Effector memory CD8-positive, alpha-beta T cell (primary cell): ENCODE data around the gene PTPN7.

ENCODE experiments used
- ATAC-seq: fragments of 150-1000 bp; cut with Tn5 transposase; replicated peaks from 2 replicates; pipeline ENCODE4 v1.10.0; 2021; ENCODE audit warnings: mild to moderate bottlenecking, moderate library complexity
- DNase-seq, 3 experiments: peaks; one replicate each; pipeline ENCODE4 v3.0.0; 2021
- H3K27ac Mint-ChIP-seq, 2 donors: one replicate each; pipeline ENCODE4 v1.8.0; 2022; ENCODE audit warnings: mild to moderate bottlenecking in 2 of 2, mixed read lengths in 2 of 2, moderate library complexity in 2 of 2
- H3K27me3 Mint-ChIP-seq, 2 donors: one replicate each; pipeline ENCODE4 v1.8.0; 2022; ENCODE audit warnings: mixed read lengths in 2 of 2
- H3K36me3 Mint-ChIP-seq: one replicate; pipeline ENCODE4 v1.8.0; 2022; ENCODE audit warnings: mild to moderate bottlenecking, moderate library complexity, mixed read lengths; ENCODE audit not compliant: insufficient read depth
- H3K4me1 Mint-ChIP-seq, 2 donors: one replicate each; pipeline ENCODE4 v1.8.0; 2022; ENCODE audit warnings: low read depth in 2 of 2, mixed read lengths in 2 of 2
- H3K4me3 Mint-ChIP-seq, 2 donors: one replicate each; pipeline ENCODE4 v1.8.0; 2022; ENCODE audit warnings: mild to moderate bottlenecking in 2 of 2, mixed read lengths in 2 of 2, moderate library complexity in 2 of 2
- H3K9me3 Mint-ChIP-seq, 2 donors: one replicate each; pipeline ENCODE4 v1.8.0; 2022; ENCODE audit warnings: mixed read lengths in 2 of 2
- total RNA-seq, 9 experiments: gene quantifications; one replicate each; lab custom pipeline; 2026; lab: John Stamatoyannopoulos, UW

PTPN7 gene
- total RNA-seq = 142 to 788 (median 280) reads per million in 9 experiments

GRCh38 chr1:202160377-202160940 lies at the start of gene PTPN7:
Gene PTPN7 (minus strand): TSS chr1:202160602. CDS start chr1:202159402, 1,200 bp downstream.
- H3K4me1 Mint-ChIP-seq = peaks cover 74 to 89% of the 10 kb centered on the region in 2 donors
- H3K4me3 Mint-ChIP-seq = peak within 1 kb of the TSS; percentile 97 to 99
- peak; percentile 70 for ATAC-seq
- no peaks in the 10 kb centered on the region for H3K27me3 Mint-ChIP-seq
- no peaks in the 10 kb centered on the region for H3K9me3 Mint-ChIP-seq
- DNase-seq = peak; percentile 74 to 78 (median 75)
- H3K27ac Mint-ChIP-seq = peak within 1 kb of the TSS; percentile 98 to 100
- peaks cover 68% of the 10 kb centered on the region for H3K36me3 Mint-ChIP-seq

GRCh38 chr1:202208351-202208857 lies 48.0 kb upstream of the PTPN7 start:
- ATAC-seq = no peak

GRCh38 chr1:202207292-202207691 lies 46.9 kb upstream of the PTPN7 start:
- Mint-ChIP-seq H3K27ac (no peak overlapping the region), H3K4me1 (peaks cover 13 to 27% of the 10 kb centered on the region in 2 donors), H3K4me3 (no peak overlapping the region), H3K36me3 (no peaks in the 10 kb centered on the region), H3K27me3 (peaks cover 2 to 24% of the 10 kb centered on the region in 2 donors), H3K9me3 (no peaks in the 10 kb centered on the region)
- ATAC-seq (no peak), DNase-seq (no peak)

More at GRCh38 chr1:202208351-202208857, 48.0 kb upstream of the PTPN7 start:
- Mint-ChIP-seq H3K9me3 (no peaks in the 10 kb centered on the region), H3K4me3 (no peak overlapping the region), H3K27me3 (peaks cover 13 to 35% of the 10 kb centered on the region in 2 donors), H3K27ac (peak overlapping the region in 1 of 2 donors; percentile 78), H3K36me3 (no peaks in the 10 kb centered on the region), H3K4me1 (peaks cover 10 to 32% of the 10 kb centered on the region in 2 donors)
- DNase-seq = no peak

GRCh38 chr1:202205523-202206190 lies 45.3 kb upstream of the PTPN7 start:
- Mint-ChIP-seq H3K27me3 (peaks cover 0 to 10% of the 10 kb centered on the region in 2 donors), H3K36me3 (no peaks in the 10 kb centered on the region), H3K4me3 (no peak overlapping the region), H3K4me1 (peaks cover 22 to 37% of the 10 kb centered on the region in 2 donors), H3K9me3 (no peaks in the 10 kb centered on the region), H3K27ac (no peak overlapping the region)
- DNase-seq (no peak), ATAC-seq (no peak)

- ATAC-seq (no peak), DNase-seq (no peak)
- no peak overlapping the region for H3K27ac Mint-ChIP-seq
- H3K4me1 Mint-ChIP-seq = peaks cover 28 to 41% of the 10 kb centered on the region in 2 donors
- H3K4me3 Mint-ChIP-seq = no peak overlapping the region
- H3K36me3 Mint-ChIP-seq = peaks cover 2% of the 10 kb centered on the region
- H3K27me3 Mint-ChIP-seq = no peaks in the 10 kb centered on the region
- H3K9me3 Mint-ChIP-seq = no peaks in the 10 kb centered on the region
Measured at GRCh38 chr1:202204065-202204464, 43.7 kb upstream of the PTPN7 start.

GRCh38 chr1:202203238-202204039 lies 43.0 kb upstream of the PTPN7 start:
- H3K27me3 Mint-ChIP-seq = peaks cover 0 to 3% of the 10 kb centered on the region in 2 donors
- H3K36me3 Mint-ChIP-seq = peaks cover 3% of the 10 kb centered on the region
- DNase-seq (peak in 2 of 3 experiments; percentile 27 to 52), ATAC-seq (peak; percentile 65)
- peaks cover 33 to 47% of the 10 kb centered on the region in 2 donors for H3K4me1 Mint-ChIP-seq
- no peak overlapping the region for H3K27ac Mint-ChIP-seq
- H3K4me3 Mint-ChIP-seq = no peak overlapping the region
- H3K9me3 Mint-ChIP-seq = no peaks in the 10 kb centered on the region

- Mint-ChIP-seq H3K9me3 (no peaks in the 10 kb centered on the region), H3K4me3 (peak overlapping the region in 1 of 2 donors; percentile 2), H3K27me3 (peaks cover 0 to 6% of the 10 kb centered on the region in 2 donors), H3K4me1 (peaks cover 40 to 48% of the 10 kb centered on the region in 2 donors), H3K27ac (peak overlapping the region; percentile 36 to 97), H3K36me3 (peaks cover 3% of the 10 kb centered on the region)
- ATAC-seq = no peak
- no peak for DNase-seq
Measured at GRCh38 chr1:202202500-202203168, 42.2 kb upstream of the PTPN7 start.

GRCh38 chr1:202201971-202202370 lies 41.6 kb upstream of the PTPN7 start:
- Mint-ChIP-seq H3K27me3 (peaks cover 0 to 7% of the 10 kb centered on the region in 2 donors), H3K9me3 (no peaks in the 10 kb centered on the region), H3K4me1 (peaks cover 44 to 50% of the 10 kb centered on the region in 2 donors), H3K27ac (peak overlapping the region; percentile 82 to 97), H3K36me3 (peaks cover 3% of the 10 kb centered on the region), H3K4me3 (peak overlapping the region in 1 of 2 donors; percentile 77)
- no peak for ATAC-seq
- DNase-seq = no peak

GRCh38 chr1:202201266-202201665 lies 40.9 kb upstream of the PTPN7 start:
- peak overlapping the region; percentile 82 to 97 for H3K27ac Mint-ChIP-seq
- DNase-seq (peak in 2 of 3 experiments; percentile 11 to 34), ATAC-seq (peak; percentile 49)
- H3K4me3 Mint-ChIP-seq = peak overlapping the region; percentile 56 to 77
- H3K27me3 Mint-ChIP-seq = peaks cover 0 to 14% of the 10 kb centered on the region in 2 donors
- peaks cover 3% of the 10 kb centered on the region for H3K36me3 Mint-ChIP-seq
- no peaks in the 10 kb centered on the region for H3K9me3 Mint-ChIP-seq
- peaks cover 49 to 56% of the 10 kb centered on the region in 2 donors for H3K4me1 Mint-ChIP-seq

- ATAC-seq (no peak), DNase-seq (no peak)
- Mint-ChIP-seq H3K4me1 (peaks cover 54 to 61% of the 10 kb centered on the region in 2 donors), H3K4me3 (peak overlapping the region; percentile 56 to 77), H3K27ac (peak overlapping the region; percentile 82 to 97), H3K36me3 (peaks cover 3% of the 10 kb centered on the region), H3K9me3 (no peaks in the 10 kb centered on the region), H3K27me3 (peaks cover 0 to 20% of the 10 kb centered on the region in 2 donors)
Measured at GRCh38 chr1:202200669-202201068, 40.3 kb upstream of the PTPN7 start.

GRCh38 chr1:202200112-202200548 lies 39.7 kb upstream of the PTPN7 start:
- peak overlapping the region; percentile 82 to 97 for H3K27ac Mint-ChIP-seq
- H3K27me3 Mint-ChIP-seq = peaks cover 0 to 25% of the 10 kb centered on the region in 2 donors
- peak overlapping the region; percentile 57 to 71 for H3K4me3 Mint-ChIP-seq
- ATAC-seq = no peak
- DNase-seq = no peak
- H3K9me3 Mint-ChIP-seq = no peaks in the 10 kb centered on the region
- H3K36me3 Mint-ChIP-seq = peaks cover 3% of the 10 kb centered on the region
- peaks cover 54 to 63% of the 10 kb centered on the region in 2 donors for H3K4me1 Mint-ChIP-seq

- Mint-ChIP-seq H3K27me3 (peaks cover 0 to 34% of the 10 kb centered on the region in 2 donors), H3K4me1 (peaks cover 56 to 70% of the 10 kb centered on the region in 2 donors), H3K27ac (peak overlapping the region; percentile 82 to 97), H3K4me3 (peak overlapping the region; percentile 57 to 71), H3K36me3 (peaks cover 3% of the 10 kb centered on the region), H3K9me3 (no peaks in the 10 kb centered on the region)
- DNase-seq (no peak), ATAC-seq (no peak)
Measured at GRCh38 chr1:202199040-202199889, 38.9 kb upstream of the PTPN7 start.
